ENCODE data around the gene PLOD1. TPM values are rescaled to one million over a fixed set of nuclear protein-coding genes. Genes with fewer than 3 reads are reported as not detected.
"Not testable (repeated sequence)": the region's sequence is repeated elsewhere in the genome, so short reads cannot be mapped to it uniquely, and the experiment has no call there.

PLOD1 gene
- total and polyA plus RNA-seq, 2 donors (not counting 1 experiment from before 2014, with no cell fraction given), result 10.4 to 13.4 TPM

DNA sequence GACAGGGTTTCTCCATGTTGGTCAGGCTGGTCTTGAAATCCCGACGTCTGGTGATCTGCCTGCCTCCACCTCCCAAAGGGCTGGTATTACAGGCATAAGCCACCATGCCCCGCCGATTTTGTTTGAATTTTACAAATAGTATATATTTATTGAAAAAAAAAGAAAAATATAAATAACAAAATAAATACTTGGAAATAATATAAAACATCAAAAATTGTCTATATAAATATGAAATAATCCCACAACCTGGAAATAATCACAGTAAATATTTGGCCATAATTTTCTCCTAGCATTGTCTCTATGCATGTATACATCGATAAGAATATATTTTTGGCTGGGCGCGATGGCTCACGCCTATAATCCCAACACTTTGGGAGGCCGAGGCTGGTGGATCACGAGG lies 2.7 kb upstream of the PLOD1 start:
- ChIA-PET POLR2A (interaction anchor here (0.6 kb wide), 1 partner anchor 46 kb away, joined by 4 read pairs; no protein-coding TSS in a partner anchor), CTCF (no interaction called here)
- TF ChIP-seq EZH2 (IDR thresholded peaks at IDR 0.05; ENCODE audit: borderline replicate concordance, insufficient read depth, low read depth, low read length, poor library complexity, severe bottlenecking), result no peak
- TF ChIP-seq, protein P1, sequence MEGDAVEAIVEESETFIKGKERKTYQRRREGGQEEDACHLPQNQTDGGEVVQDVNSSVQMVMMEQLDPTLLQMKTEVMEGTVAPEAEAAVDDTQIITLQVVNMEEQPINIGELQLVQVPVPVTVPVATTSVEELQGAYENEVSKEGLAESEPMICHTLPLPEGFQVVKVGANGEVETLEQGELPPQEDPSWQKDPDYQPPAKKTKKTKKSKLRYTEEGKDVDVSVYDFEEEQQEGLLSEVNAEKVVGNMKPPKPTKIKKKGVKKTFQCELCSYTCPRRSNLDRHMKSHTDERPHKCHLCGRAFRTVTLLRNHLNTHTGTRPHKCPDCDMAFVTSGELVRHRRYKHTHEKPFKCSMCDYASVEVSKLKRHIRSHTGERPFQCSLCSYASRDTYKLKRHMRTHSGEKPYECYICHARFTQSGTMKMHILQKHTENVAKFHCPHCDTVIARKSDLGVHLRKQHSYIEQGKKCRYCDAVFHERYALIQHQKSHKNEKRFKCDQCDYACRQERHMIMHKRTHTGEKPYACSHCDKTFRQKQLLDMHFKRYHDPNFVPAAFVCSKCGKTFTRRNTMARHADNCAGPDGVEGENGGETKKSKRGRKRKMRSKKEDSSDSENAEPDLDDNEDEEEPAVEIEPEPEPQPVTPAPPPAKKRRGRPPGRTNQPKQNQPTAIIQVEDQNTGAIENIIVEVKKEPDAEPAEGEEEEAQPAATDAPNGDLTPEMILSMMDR (IDR thresholded peaks at IDR 0.05), result no peak
- 96% methylated on average over 6 of the region's 10 CpGs for whole genome bisulfite sequencing (ENCODE audit: insufficient coverage)
- Histone ChIP-seq H2AFZ (ENCODE audit: insufficient read depth, low read depth, low read length, poor library complexity, severe bottlenecking) (no peak overlapping the region), H3K79me2 (ENCODE audit: control insufficient read depth, insufficient read depth, low read length) (no peaks in the 10 kb centered on the region), H3K9ac (ENCODE audit: low read length) (no peak overlapping the region), H3K4me2 (replicated peaks; ENCODE audit: low read depth, low read length, poor library complexity, severe bottlenecking) (no peak overlapping the region), H3K27me3 (replicated peaks in 1 of 4; ENCODE audit: control extremely low read depth in 1 of 4, control insufficient read depth in 3 of 4, insufficient read depth in 4 of 4, low read length in 3 of 4) (no peaks in the 10 kb centered on the region), H3K27ac (ENCODE audit: low read length in 2 of 2) (no peak overlapping the region), H4K20me1 (ENCODE audit: control insufficient read depth, insufficient read depth, low read length, poor library complexity, severe bottlenecking) (no peaks in the 10 kb centered on the region), H3K4me1 (ENCODE audit: control insufficient read depth in 2 of 2, insufficient read depth in 2 of 2, low read length in 2 of 2) (peaks cover 9 to 15% of the 10 kb centered on the region in 2 donors), H3K9me3 (ENCODE audit: control extremely low read depth in 1 of 3, control insufficient read depth in 2 of 3, insufficient read depth in 1 of 3, low read length in 2 of 3) (no peaks in the 10 kb centered on the region), H3K36me3 (replicated peaks in 1 of 2; ENCODE audit: control extremely low read depth in 1 of 2, control insufficient read depth in 1 of 2, extremely low read depth in 1 of 2, insufficient read depth in 2 of 2, low read length in 1 of 2) (no peaks in the 10 kb centered on the region), H3K4me3 (ENCODE audit: control extremely low read depth in 1 of 5, extremely low read depth in 1 of 5, insufficient read depth in 1 of 5, low read depth in 2 of 5, low read length in 4 of 5) (no peak overlapping the region)
- Mint-ChIP-seq H3K27me3 (no peaks in the 10 kb centered on the region), H3K9me3 (ENCODE audit: insufficient read depth) (no peaks in the 10 kb centered on the region), H3K4me1 (peaks cover 10% of the 10 kb centered on the region), H3K4me3 (no peak overlapping the region), H3K27ac (no peak overlapping the region)
- ATAC-seq (ENCODE audit: low read depth) (no peak), DNase-seq (no peak)
- intact Hi-C loops (cut with micrococcal nuclease), result no loop called here

DNA sequence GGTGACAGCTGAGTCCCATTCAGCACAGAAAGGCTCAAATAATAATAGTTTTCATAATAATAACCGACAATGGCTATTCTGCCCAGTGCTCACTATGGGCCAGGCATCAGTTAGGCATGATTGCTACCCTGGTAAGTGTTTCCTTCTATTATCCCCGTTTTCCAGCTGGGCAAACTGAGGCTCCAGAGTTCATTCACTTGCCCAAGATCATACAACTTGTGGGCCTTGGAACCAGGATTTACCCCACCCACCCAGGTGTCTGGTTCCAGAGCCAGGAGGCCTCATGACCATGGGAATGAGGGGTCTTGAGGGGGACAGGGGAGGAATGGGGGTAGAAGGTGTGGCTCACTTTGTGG lies 518 bp downstream of the PLOD1 start:
- ChIA-PET CTCF (interaction anchor here (1.1 kb wide), 1 partner anchor 25 kb away, joined by 3 read pairs; no protein-coding TSS in a partner anchor), POLR2A (interaction anchor here (1.2 to 1.9 kb wide), 2 partner anchors 26 to 45 kb away, joined by 3 to 28 read pairs; partner anchors contain the start of gene MFN2)
- Histone ChIP-seq H3K4me1 (ENCODE audit: control insufficient read depth in 2 of 2, insufficient read depth in 2 of 2, low read length in 2 of 2) (peaks cover 9 to 12% of the 10 kb centered on the region in 2 donors), H3K4me2 (replicated peaks; ENCODE audit: low read depth, low read length, poor library complexity, severe bottlenecking) (peak overlapping the region; percentile 96), H3K36me3 (replicated peaks in 1 of 2; ENCODE audit: control extremely low read depth in 1 of 2, control insufficient read depth in 1 of 2, extremely low read depth in 1 of 2, insufficient read depth in 2 of 2, low read length in 1 of 2) (no peaks in the 10 kb centered on the region), H4K20me1 (ENCODE audit: control insufficient read depth, insufficient read depth, low read length, poor library complexity, severe bottlenecking) (no peaks in the 10 kb centered on the region), H2AFZ (ENCODE audit: insufficient read depth, low read depth, low read length, poor library complexity, severe bottlenecking) (peak overlapping the region; percentile 99), H3K4me3 (ENCODE audit: control extremely low read depth in 1 of 5, extremely low read depth in 1 of 5, insufficient read depth in 1 of 5, low read depth in 2 of 5, low read length in 4 of 5) (peak overlapping the region; percentile 44 to 82 (median 71)), H3K27ac (ENCODE audit: low read length in 2 of 2) (peak overlapping the region in 1 of 2 donors; percentile 69), H3K79me2 (ENCODE audit: control insufficient read depth, insufficient read depth, low read length) (no peaks in the 10 kb centered on the region), H3K9me3 (ENCODE audit: control extremely low read depth in 1 of 3, control insufficient read depth in 2 of 3, insufficient read depth in 1 of 3, low read length in 2 of 3) (no peaks in the 10 kb centered on the region), H3K27me3 (replicated peaks in 1 of 4; ENCODE audit: control extremely low read depth in 1 of 4, control insufficient read depth in 3 of 4, insufficient read depth in 4 of 4, low read length in 3 of 4) (no peaks in the 10 kb centered on the region), H3K9ac (ENCODE audit: low read length) (peak overlapping the region; percentile 81)
- ATAC-seq (ENCODE audit: low read depth), result no peak
- intact Hi-C loops (cut with micrococcal nuclease), result loop anchor here (2.0 kb wide), 1 partner anchor 26 kb away; no protein-coding TSS in a partner anchor
- peak overlapping the region; percentile 74 for H3K27ac Mint-ChIP-seq
- TF ChIP-seq, protein P1 (IDR thresholded peaks at IDR 0.05), result no peak
- no peak for TF ChIP-seq EZH2 (IDR thresholded peaks at IDR 0.05; ENCODE audit: borderline replicate concordance, insufficient read depth, low read depth, low read length, poor library complexity, severe bottlenecking)
- no peaks in the 10 kb centered on the region for H3K27me3 Mint-ChIP-seq
- H3K9me3 Mint-ChIP-seq (ENCODE audit: insufficient read depth), result no peaks in the 10 kb centered on the region
- H3K4me1 Mint-ChIP-seq, result peaks cover 8% of the 10 kb centered on the region
- DNase-seq, result no peak
- 0% methylated on average over 2 of the region's 2 CpGs for WGBS (ENCODE audit: insufficient coverage)
- H3K4me3 Mint-ChIP-seq, result peak overlapping the region; percentile 90

DNA sequence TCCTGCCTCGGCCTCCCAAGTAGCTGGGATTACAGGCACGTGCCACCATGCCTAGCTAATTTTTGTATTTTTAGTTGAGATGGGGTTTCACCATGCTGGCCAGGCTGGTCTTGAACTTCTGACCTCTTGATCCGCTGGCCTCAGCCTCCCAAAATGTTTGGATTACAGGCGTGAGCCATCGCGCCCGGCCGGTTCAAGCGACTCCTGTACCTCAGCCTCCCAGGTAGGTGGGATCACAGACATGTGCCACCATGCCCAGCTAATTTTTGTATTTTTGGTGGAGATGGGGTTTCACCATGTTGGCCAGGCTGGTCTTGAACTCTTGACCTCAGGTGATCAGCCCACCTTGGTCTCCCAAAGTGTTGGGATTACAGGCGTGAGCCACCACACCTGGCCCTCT lies 1.2 kb downstream of the PLOD1 start:
- H3K27ac Mint-ChIP-seq; H4K20me1 ChIP-seq (ENCODE audit: control insufficient read depth, insufficient read depth, low read length, poor library complexity, severe bottlenecking); ATAC-seq (ENCODE audit: low read depth); H3K4me1 Mint-ChIP-seq; H3K9me3 Mint-ChIP-seq (ENCODE audit: insufficient read depth); H3K36me3 ChIP-seq (replicated peaks in 1 of 2; ENCODE audit: control extremely low read depth in 1 of 2, control insufficient read depth in 1 of 2, extremely low read depth in 1 of 2, insufficient read depth in 2 of 2, low read length in 1 of 2); H2AFZ ChIP-seq (ENCODE audit: insufficient read depth, low read depth, low read length, poor library complexity, severe bottlenecking); H3K9me3 ChIP-seq (ENCODE audit: control extremely low read depth in 1 of 3, control insufficient read depth in 2 of 3, insufficient read depth in 1 of 3, low read length in 2 of 3); H3K79me2 ChIP-seq (ENCODE audit: control insufficient read depth, insufficient read depth, low read length); DNase-seq; H3K4me3 ChIP-seq (ENCODE audit: control extremely low read depth in 1 of 5, extremely low read depth in 1 of 5, insufficient read depth in 1 of 5, low read depth in 2 of 5, low read length in 4 of 5); H3K27me3 Mint-ChIP-seq; H3K9ac ChIP-seq (ENCODE audit: low read length); H3K27ac ChIP-seq (ENCODE audit: low read length in 2 of 2); H3K4me3 Mint-ChIP-seq; H3K27me3 ChIP-seq (replicated peaks in 1 of 4; ENCODE audit: control extremely low read depth in 1 of 4, control insufficient read depth in 3 of 4, insufficient read depth in 4 of 4, low read length in 3 of 4); H3K4me2 ChIP-seq (replicated peaks; ENCODE audit: low read depth, low read length, poor library complexity, severe bottlenecking): not testable (repeated sequence)
- ChIA-PET CTCF (interaction anchor here (0.7 kb wide), 1 partner anchor 75 kb away, joined by 3 read pairs; no protein-coding TSS in a partner anchor), POLR2A (interaction anchor here (1.9 kb wide), 1 partner anchor 27 kb away, joined by 28 read pairs; no protein-coding TSS in a partner anchor)
- 99% methylated on average over 10 of the region's 10 CpGs for WGBS (ENCODE audit: insufficient coverage)
- peaks cover 9 to 12% of the 10 kb centered on the region in 2 donors for H3K4me1 ChIP-seq (ENCODE audit: control insufficient read depth in 2 of 2, insufficient read depth in 2 of 2, low read length in 2 of 2)
- intact Hi-C loops (cut with micrococcal nuclease), result loop anchor here (2.0 kb wide), 1 partner anchor 27 kb away; no protein-coding TSS in a partner anchor

Data from B cell (primary cell).